Measurements from ENCODE around the gene C1orf56. TPM values are rescaled to one million over a fixed set of nuclear protein-coding genes. Genes with fewer than 3 reads are reported as not detected.

C1orf56 gene
- total RNA-seq, 1 experiment from 2014 or later, result 2.9 TPM

DNA sequence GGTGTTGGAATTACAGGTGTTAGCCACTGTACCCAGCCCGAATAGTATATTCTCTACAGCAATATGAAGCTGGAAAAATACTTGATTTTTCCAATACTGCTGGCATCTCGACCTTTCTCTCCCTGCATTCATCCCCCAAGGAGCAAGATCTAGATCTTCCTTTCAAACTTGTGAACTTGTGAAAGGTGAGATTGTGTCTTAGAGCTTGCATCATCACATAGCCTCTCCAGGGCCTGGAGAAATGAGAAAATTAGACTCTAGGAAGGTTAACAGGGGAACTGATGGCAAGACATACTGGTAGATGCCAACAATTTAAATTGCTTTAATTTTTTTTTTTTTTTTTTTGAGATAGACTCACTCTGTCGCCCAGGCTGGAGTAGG, 37.2 kb upstream of the C1orf56 start:
- CTCF ChIA-PET, result no interaction called here
- no peak overlapping the region for H3K27ac ChIP-seq (ENCODE audit: low read depth, low read length, poor library complexity, severe bottlenecking)

DNA sequence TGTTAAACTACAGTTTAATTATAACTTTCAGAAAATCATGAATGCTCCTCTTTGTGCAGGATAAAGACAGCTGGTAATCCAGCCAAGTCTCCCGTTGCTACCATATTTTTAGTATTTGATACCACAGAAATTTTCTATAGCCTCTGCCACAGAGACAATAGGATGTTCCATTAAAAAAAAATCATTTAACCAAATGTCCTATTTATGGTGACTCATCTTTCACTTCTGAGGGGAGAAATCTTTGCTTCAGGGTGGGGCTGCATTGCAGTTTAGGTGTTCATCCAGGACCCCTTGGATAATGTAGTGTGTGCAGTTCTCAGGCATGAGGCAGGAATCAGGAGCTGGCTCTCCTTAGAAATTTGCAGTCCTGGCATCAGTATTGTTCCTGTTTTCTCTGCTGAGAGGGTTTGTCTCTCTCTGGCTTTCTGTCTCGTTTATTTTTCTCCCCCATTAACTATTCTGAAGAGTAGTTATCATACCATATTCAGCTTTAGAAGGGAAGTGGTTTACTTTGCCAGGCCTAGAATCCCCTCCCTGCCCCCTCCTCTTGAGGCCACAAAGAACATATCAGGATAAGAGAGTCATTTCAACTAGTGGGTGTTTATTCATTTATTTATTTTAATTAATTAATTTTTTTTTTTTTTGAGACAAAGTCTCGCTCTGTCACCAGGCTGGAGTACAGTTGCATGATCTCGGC, 36.2 kb upstream of the C1orf56 start:
- ChIA-PET POLR2A (ENCODE audit: low non-redundant PET) (no interaction called here), CTCF (no interaction called here)
- no peak overlapping the region for H3K27ac ChIP-seq (ENCODE audit: low read depth, low read length, poor library complexity, severe bottlenecking)
- H3K27me3 ChIP-seq (replicated peaks; ENCODE audit: insufficient read depth, low read depth, low read length, poor library complexity), result no peaks in the 10 kb centered on the region
- no peaks in the 10 kb centered on the region for H3K9me3 ChIP-seq (ENCODE audit: low read depth, low read length, poor library complexity, severe bottlenecking)
- intact Hi-C loops (cut with micrococcal nuclease; ENCODE audit: unreplicated experiment), result no loop called here
- BruUV-seq (replicated peaks), result no TSS peak
- H3K36me3 ChIP-seq (ENCODE audit: insufficient read depth, low read length, poor library complexity, severe bottlenecking), result no peaks in the 10 kb centered on the region
- H3K4me1 ChIP-seq (ENCODE audit: insufficient read depth, low read length, poor library complexity, severe bottlenecking), result peaks cover 19% of the 10 kb centered on the region
- DNase-seq (ENCODE audit: low spot score), result no peak
- TF ChIP-seq, protein P1, sequence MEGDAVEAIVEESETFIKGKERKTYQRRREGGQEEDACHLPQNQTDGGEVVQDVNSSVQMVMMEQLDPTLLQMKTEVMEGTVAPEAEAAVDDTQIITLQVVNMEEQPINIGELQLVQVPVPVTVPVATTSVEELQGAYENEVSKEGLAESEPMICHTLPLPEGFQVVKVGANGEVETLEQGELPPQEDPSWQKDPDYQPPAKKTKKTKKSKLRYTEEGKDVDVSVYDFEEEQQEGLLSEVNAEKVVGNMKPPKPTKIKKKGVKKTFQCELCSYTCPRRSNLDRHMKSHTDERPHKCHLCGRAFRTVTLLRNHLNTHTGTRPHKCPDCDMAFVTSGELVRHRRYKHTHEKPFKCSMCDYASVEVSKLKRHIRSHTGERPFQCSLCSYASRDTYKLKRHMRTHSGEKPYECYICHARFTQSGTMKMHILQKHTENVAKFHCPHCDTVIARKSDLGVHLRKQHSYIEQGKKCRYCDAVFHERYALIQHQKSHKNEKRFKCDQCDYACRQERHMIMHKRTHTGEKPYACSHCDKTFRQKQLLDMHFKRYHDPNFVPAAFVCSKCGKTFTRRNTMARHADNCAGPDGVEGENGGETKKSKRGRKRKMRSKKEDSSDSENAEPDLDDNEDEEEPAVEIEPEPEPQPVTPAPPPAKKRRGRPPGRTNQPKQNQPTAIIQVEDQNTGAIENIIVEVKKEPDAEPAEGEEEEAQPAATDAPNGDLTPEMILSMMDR (conservative IDR thresholded peaks at IDR 0.05; ENCODE audit: low read depth, low read length), result no peak
- TF ChIP-seq EZH2 (IDR thresholded peaks at IDR 0.05; ENCODE audit: borderline replicate concordance, low read depth, low read length, poor library complexity, severe bottlenecking), result no peak
- no peak overlapping the region for H3K4me3 ChIP-seq (ENCODE audit: low read depth, low read length, poor library complexity, severe bottlenecking)

More for the DNA sequence above, 37.2 kb upstream of the C1orf56 start:
- no TSS peak for BruUV-seq (replicated peaks)
- Histone ChIP-seq H3K4me3 (ENCODE audit: low read depth, low read length, poor library complexity, severe bottlenecking) (no peak overlapping the region), H3K36me3 (ENCODE audit: insufficient read depth, low read length, poor library complexity, severe bottlenecking) (no peaks in the 10 kb centered on the region), H3K27me3 (replicated peaks; ENCODE audit: insufficient read depth, low read depth, low read length, poor library complexity) (no peaks in the 10 kb centered on the region), H3K4me1 (ENCODE audit: insufficient read depth, low read length, poor library complexity, severe bottlenecking) (peaks cover 23% of the 10 kb centered on the region), H3K9me3 (ENCODE audit: low read depth, low read length, poor library complexity, severe bottlenecking) (no peaks in the 10 kb centered on the region)
- intact Hi-C loops (cut with micrococcal nuclease; ENCODE audit: unreplicated experiment), result no loop called here
- no peak for TF ChIP-seq EZH2 (IDR thresholded peaks at IDR 0.05; ENCODE audit: borderline replicate concordance, low read depth, low read length, poor library complexity, severe bottlenecking)
- TF ChIP-seq, protein P1 (conservative IDR thresholded peaks at IDR 0.05; ENCODE audit: low read depth, low read length), result no peak
- POLR2A ChIA-PET (ENCODE audit: low non-redundant PET), result no interaction called here
- no peak for DNase-seq (ENCODE audit: low spot score)

DNA sequence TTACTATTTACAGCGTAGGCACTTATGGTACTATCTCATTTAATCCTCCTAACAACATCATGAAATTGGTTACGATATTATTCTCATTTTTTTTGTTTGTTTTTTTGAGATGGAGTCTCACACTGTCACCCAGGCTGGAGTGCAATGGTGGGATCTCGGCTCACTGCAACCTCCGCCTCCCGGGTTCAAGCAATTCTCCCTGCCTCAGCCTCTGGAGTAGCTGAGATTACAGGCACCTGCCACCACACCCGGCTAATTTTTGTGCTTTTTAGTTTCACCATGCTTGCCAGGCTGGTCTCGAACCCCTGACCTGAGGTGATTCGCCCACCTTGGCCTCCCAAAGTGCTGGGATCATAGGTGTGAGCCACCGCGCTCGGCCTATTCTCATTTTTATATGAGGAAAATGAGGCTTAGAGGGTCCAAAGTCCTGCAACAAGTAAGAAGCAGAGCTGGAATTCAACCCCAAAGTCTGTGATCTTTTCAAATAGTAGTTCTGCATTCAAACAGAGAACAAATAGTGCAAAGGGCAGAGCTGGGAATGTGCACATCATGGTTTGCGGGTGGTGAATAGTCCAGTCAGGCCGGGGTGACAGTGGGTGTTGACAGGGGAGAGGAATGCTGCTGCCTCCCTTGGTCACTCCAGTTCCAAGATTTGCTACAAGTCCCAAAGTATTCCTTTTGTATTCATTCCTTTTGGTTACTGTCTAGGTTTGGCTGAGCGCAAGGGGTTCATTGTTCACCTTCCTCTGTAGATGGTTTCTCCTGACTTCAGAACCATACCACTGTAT, 34.7 kb upstream of the C1orf56 start:
- CTCF ChIA-PET, result no interaction called here
- Histone ChIP-seq H3K27ac (ENCODE audit: low read depth, low read length, poor library complexity, severe bottlenecking) (no peak overlapping the region), H3K4me3 (ENCODE audit: low read depth, low read length, poor library complexity, severe bottlenecking) (no peak overlapping the region), H3K9me3 (ENCODE audit: low read depth, low read length, poor library complexity, severe bottlenecking) (no peaks in the 10 kb centered on the region), H3K36me3 (ENCODE audit: insufficient read depth, low read length, poor library complexity, severe bottlenecking) (peaks cover under 1% of the 10 kb centered on the region), H3K27me3 (replicated peaks; ENCODE audit: insufficient read depth, low read depth, low read length, poor library complexity) (no peaks in the 10 kb centered on the region), H3K4me1 (ENCODE audit: insufficient read depth, low read length, poor library complexity, severe bottlenecking) (peaks cover 12% of the 10 kb centered on the region)
- no peak for TF ChIP-seq EZH2 (IDR thresholded peaks at IDR 0.05; ENCODE audit: borderline replicate concordance, low read depth, low read length, poor library complexity, severe bottlenecking)
- TF ChIP-seq, protein P1 (conservative IDR thresholded peaks at IDR 0.05; ENCODE audit: low read depth, low read length), result no peak
- BruUV-seq (replicated peaks), result no TSS peak
- POLR2A ChIA-PET (ENCODE audit: low non-redundant PET), result no interaction called here
- DNase-seq (ENCODE audit: low spot score), result no peak
- intact Hi-C loops (cut with micrococcal nuclease; ENCODE audit: unreplicated experiment), result no loop called here
